ENCODE data around the gene CDRT15L2.
"Not testable (repeated sequence)": the region's sequence is repeated elsewhere in the genome, so short reads cannot be mapped to it uniquely, and the experiment has no call there.

Gene CDRT15L2

DNA sequence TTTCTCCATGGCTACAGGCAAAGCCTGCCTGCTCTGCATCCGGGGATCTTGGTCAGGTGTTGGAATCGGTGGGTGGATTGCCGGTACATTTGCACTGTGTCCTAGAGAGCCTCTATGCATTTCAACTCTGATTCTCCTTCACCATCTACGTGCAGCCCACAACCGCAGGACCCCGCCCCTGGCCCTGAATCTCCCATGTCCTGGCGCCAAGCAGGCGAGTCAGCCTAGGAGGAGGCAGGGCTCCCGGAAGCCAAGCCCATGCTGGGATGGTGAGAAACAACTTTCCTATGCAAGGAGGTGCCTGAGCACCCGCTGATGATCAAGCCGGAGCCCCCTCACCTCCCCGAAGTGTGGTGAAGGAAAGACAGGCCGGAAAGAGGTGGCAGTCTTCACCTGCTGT lies 7.9 kb upstream of the CDRT15L2 start:
- in situ Hi-C loops (cut with MboI; ENCODE audit: low sequenced_read_pairs): loop anchor here (25.0 kb wide), 1 partner anchor 141 kb away; no protein-coding TSS in a partner anchor

GRCh38 chr17:20573216-20573615 lies 6.3 kb upstream of the CDRT15L2 start:
- in situ Hi-C loops (cut with MboI; ENCODE audit: low sequenced_read_pairs): loop anchor here (25.0 kb wide), 1 partner anchor 139 kb away; no protein-coding TSS in a partner anchor

DNA sequence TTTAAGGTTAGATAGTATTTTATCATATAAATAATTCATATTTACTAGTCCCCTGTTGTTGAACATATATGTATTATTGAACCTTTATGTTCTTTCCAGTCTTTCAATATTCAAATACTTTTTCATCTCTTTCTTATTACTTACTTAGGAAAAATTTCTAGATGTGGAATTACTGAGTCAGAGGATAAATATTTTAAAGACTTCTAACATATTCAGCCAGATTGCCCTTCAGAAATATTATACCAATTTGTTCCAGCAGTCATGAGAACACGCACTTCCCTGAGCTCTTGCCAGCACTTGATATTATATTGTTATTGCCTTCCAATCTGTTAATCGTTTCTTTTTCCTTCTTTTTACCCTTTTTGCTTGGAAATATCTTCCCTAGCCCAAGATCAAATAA lies 4.5 kb upstream of the CDRT15L2 start:
- in situ Hi-C loops (cut with MboI; ENCODE audit: low sequenced_read_pairs): not testable (repeated sequence)

DNA sequence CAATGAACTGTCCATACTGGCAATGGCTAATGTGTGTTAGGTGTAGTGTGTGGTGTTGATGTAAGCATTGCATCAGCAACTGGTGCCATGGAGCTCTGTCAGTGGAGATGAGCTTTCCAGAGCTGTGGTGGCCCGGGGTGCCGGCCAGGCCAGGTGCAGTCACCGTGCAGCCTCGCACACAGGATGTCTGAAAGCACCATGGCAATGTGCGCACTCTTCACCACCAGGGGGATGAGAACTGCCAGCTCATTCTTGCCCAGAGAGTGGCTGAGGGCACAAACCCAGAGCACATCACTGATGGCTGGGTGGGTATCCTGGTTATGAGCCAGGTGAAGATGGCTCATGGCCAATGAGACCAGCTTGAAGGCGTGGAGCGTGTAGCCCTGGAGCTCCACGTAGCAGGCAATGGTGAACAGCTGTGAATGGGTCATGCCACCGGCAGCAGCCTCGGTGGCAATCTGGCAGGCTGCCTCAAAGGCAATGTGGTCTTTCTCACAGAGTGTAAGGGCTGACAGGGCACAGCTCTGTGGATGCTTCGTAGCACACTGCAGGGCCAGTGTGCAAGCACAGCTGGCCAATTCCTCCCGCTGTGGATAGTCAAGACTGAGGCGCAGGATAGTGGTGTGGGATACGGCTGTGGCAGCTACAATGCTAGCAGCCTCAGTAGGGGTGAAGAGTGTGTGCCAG lies 4.5 kb downstream of the CDRT15L2 start:
- in situ Hi-C loops (cut with MboI; ENCODE audit: low sequenced_read_pairs): not testable (repeated sequence)

DNA sequence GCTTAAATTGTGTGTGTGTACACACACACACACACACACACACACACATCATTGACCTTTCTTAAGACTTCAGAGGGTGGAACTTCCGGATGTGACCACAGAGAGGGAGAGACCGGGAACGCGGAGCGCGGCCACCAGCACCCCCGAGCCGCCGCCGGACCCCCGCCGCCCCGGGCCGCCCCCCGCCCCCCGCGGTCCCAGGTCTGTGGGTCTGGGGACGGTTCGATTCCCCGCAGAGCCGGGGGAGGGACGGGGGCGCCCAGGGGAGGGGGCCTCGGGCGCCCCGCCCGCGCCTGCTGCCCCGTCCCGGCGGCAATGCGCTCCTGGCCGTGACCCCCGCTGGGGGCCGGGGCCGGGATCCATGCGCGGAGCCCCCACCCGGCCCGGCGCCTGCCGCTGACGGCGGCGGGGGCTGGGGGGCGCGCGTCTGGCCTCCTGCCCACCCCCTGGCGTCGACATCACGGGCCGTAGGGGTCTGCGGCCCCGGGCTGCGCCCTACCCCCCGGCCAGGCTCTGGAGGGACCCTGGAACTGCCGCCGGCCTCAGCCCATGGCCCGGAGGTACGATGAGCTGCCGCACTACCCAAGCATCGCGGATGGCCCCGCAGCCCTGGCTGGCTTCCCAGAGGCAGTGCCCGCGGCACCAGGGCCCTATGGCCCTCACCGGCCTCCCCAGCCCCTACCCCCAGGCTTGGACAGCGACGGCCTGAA lies 9.4 kb downstream of the CDRT15L2 start:
- in situ Hi-C loops (cut with MboI; ENCODE audit: low sequenced_read_pairs): not testable (repeated sequence)

- in situ Hi-C loops (cut with MboI; ENCODE audit: low sequenced_read_pairs): not testable (repeated sequence)
Observed at GRCh38 chr17:20589454-20589810, 9.9 kb downstream of the CDRT15L2 start.

DNA sequence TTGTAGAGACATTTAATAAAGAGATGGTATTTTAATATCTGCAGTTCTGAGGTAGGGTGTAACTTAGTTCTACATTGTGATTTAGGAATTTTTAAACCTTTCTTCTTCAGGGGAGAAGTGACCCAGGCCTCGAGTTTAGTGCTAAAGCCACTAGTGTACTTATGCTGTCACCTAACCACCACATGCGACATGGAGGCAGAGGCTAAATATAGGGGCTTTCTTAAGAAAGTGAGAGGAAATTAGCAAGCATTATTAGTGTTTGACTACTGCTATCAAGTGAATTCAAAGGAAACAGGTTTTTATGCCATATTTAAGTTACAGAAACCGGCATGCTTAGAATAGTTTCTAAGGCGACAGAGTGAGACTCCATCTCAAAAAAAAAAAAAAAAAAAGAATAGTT lies 11.5 kb downstream of the CDRT15L2 start:
- in situ Hi-C loops (cut with MboI; ENCODE audit: low sequenced_read_pairs): not testable (repeated sequence)

DNA sequence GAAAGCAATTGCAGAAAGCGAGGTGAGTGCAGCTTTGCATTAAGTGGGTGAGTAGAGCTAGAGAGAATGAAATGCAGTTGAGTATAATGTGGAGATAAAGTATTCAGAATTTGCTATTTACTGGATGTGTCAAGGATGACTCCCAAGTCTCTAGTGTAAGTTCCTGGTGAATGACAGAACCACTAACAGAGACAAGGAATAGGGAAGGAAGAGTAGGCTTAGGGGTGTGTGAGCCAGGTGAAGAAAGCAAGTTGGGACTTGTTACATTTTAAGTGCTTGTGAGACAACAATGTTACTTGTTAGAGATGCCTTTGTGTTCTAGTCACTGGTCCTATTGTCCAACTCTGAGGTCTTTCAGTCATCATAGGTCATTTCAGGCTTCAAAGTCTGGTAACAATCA lies 26.0 kb downstream of the CDRT15L2 start:
- in situ Hi-C loops (cut with MboI; ENCODE audit: low sequenced_read_pairs): not testable (repeated sequence)

DNA sequence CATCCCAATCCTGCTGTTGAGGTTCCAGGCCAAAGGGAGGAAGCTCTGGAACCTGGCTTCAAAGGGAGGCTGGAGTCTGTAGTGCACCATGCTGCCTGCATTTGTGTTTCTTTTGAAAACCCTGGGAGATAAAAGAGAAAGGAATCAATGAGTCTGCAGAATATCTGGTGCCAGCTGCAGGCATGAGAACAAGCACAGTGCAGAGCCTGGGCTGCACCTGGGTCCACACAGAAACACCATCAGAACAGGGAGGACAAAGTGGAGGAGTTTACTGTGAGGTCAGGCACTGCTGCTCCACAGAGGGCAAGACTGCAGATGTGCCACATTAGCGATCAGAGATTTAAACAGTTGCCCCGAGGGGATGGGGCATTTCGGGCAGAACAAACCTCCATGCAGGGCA lies 30.0 kb downstream of the CDRT15L2 start:
- in situ Hi-C loops (cut with MboI; ENCODE audit: low sequenced_read_pairs): not testable (repeated sequence)

- in situ Hi-C loops (cut with MboI; ENCODE audit: low sequenced_read_pairs): no loop called here
Observed at GRCh38 chr17:20611309-20611708, 31.8 kb downstream of the CDRT15L2 start.

- in situ Hi-C loops (cut with MboI; ENCODE audit: low sequenced_read_pairs): no loop called here
Observed at GRCh38 chr17:20612635-20613034, 33.1 kb downstream of the CDRT15L2 start.

- in situ Hi-C loops (cut with MboI; ENCODE audit: low sequenced_read_pairs): no loop called here
Observed at GRCh38 chr17:20613248-20613647, 33.7 kb downstream of the CDRT15L2 start.

DNA sequence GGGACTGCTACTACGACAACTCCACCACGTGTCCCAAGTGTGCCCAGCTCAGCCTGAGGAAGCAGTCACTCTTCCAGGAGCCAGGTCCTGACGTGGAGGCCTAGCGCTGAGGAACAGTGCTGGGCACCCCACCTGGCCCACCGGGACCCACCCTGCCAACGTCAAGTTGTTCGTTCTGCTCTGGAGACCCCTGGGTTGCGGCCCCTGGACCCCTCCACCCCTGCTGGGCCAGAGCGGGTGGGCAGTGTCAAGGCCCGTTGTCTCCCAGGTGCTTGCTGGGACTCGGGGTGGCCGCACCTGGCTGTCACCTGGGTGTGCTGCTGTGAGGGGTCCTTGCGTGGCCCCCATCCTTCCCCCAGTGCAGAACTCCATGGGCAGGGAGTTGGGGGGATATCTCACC lies 34.4 kb downstream of the CDRT15L2 start:
- in situ Hi-C loops (cut with MboI; ENCODE audit: low sequenced_read_pairs): no loop called here

- in situ Hi-C loops (cut with MboI; ENCODE audit: low sequenced_read_pairs): not testable (repeated sequence)
Observed at GRCh38 chr17:20615461-20615860, 35.9 kb downstream of the CDRT15L2 start.

Measured in HL-60/S4 (cell line).